Measurements from ENCODE around the gene NSUN2.

Gene NSUN2

DNA sequence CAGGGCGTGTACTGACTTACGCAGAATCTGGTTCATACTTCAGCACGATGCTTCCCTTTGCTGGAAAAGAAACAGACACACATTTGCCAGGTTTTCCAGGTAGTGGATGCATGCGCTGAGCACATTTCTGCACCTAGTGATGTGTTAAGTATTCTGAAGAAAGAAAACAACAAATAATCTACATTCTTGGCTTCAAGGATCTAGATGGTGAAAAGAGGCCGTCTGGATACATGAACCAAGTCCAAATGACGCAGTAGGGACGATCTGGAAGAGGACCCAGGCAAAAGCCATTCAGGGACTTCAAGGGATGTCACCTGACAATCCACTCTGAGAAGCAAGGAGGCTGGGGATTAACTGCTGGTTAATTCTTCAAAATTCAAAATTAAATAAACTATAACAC is 30.4 kb downstream of the NSUN2 start:
- DNase-seq, result no peak

GRCh38 chr5:6601816-6602215 is 31.0 kb downstream of the NSUN2 start:
- no peak for DNase-seq

- no peak for DNase-seq
These were observed 31.6 kb downstream of the NSUN2 start for GRCh38 chr5:6601271-6601670.

GRCh38 chr5:6599739-6600138 is 33.1 kb downstream of the NSUN2 start:
- no peak for DNase-seq

- no peak for DNase-seq
These were observed 34.4 kb downstream of the NSUN2 start for GRCh38 chr5:6598351-6598900.

DNA sequence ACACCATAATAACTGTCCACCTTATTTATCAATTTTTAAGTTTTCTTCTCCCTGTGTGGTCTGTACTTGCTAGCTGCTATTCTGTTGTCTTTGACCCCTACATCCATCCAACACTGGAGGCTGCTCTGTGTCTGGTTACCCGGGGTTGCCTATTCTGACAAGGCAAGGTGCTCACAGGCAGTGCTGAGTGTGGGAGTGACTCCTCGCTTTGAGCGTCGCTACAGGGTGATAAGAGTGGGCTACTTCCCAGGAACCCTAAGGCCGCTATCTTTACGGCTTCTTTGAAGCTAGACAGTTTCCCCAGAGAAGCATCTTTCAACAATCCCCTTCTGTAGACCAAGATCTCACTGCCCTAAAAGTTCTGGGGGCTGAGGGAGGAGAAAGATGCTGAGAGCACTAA is 35.3 kb downstream of the NSUN2 start:
- DNase-seq, result no peak

GRCh38 chr5:6596388-6596787 is 36.5 kb downstream of the NSUN2 start:
- no peak for DNase-seq

DNA sequence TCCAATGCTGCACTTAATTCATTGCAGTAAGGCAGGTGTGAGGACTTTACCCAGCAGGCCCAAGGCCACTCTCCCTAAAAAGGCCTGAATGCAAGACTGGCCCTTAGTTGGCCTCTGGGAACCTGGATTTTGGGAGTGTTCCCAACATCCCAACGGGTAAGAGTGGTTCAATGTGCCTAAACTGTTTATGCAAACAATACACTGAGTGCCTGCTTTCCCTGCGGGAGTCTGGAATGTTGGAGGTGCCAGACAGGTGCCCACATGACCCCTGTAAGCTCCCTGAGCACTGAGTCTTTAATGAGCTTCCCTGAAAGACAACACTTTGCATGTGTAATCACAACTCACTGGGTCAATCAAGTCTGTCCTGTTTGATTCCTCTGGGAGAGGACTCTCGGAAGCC is 37.4 kb downstream of the NSUN2 start:
- DNase-seq, result no peak

DNA sequence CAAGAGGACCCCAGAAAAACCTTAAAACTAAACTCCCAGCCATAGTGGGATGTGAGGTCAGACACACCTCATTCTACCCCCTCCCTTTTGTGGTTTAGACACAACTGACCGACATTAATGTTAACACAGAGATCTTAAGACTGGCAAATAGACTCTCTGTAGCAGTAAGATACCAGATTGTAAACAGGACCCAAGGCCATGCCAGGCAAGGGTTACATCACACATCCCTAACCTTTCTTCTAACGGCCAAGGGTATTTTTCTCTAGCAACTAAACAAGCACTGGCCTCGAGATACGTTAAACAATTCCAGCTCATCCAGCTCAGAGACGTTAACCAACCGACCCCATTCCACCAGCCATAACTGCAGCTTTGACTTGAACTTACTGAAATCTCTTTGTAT is 38.8 kb downstream of the NSUN2 start:
- DNase-seq, result no peak

DNA sequence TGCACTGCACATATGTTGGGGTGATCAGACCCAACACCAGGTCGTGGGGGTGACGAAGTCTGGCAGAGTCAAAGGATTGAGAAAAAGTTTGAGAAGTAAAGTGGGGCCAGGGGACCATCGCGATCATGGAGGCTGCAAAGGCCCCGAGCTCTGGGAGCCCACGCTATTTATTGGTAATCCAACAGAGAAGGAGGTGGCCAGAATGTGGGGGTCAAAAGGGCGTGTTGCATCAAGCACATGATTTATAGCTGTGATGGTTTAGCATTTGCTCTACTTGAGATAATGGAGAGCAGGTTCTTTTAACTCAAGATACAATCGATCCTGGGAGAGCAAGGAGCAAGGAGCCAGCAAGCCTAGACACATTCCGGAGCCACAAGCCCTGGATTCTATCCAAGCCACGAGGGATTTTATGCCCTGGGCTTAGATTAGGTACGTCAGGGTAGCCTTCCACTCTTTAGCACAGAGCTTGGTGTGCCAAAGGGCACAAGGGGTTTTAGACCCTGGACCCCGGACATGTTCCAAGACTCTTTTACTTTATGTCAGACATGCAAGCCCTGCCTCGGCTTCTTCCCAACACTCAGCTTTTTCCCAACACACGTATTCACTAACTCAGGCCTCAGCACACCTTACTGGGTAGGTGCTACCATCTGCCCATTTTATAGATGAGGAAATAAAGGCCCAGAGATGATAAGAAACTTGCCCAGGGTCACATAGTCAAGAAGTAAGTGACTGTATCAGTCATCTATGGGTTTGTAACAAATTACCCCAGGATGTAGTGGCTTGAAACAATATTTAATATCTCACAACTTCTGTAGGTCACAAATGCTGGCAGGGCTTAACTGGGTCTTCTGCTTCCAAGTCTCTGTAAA is 39.5 kb downstream of the NSUN2 start:
- DNase-seq, result no peak

- DNase-seq, result no peak
These were observed 40.2 kb downstream of the NSUN2 start for GRCh38 chr5:6592601-6593000.

- no peak for DNase-seq
These were observed 41.1 kb downstream of the NSUN2 start for GRCh38 chr5:6591671-6592288.

DNA sequence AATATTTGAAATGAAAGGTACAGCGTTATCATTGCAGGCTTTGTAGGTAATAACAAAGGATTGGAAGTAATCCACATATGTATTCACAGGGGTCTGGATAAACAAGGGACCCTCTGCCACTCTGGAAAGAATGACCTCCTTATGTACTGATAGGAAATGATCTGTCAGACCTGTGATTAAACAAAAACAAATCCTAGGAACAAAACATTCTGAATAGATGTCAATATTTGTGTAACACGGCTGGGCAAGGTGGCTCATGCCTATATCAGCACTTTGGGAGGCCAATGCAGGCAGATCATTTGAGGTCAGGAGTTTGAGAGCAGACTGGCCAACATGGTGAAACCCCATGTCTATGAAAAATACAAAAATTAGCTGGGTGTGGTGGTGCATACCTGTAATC is 42.3 kb downstream of the NSUN2 start:
- no peak for DNase-seq

DNA sequence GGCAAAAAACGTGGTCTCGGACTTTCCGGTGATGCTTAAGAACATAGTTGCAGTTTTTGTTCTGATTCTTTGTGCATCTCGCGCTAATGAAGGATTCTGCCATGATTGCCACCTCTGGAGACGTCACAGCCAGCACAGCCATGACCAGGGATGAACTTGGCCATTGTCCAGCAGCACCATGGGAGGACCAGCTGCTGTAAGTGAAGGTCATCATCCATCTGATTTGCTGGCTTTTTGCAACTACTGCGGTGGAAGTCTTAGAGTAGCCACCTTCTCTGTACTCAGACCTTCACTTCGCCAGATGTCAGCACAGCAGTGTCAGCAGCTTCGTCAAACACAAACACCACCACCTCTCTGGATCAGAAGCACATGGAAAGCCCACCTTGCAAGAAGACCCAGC is 45.7 kb downstream of the NSUN2 start:
- no peak for DNase-seq

- no peak for DNase-seq
These were observed 46.2 kb downstream of the NSUN2 start for GRCh38 chr5:6586647-6587042.

GRCh38 chr5:6585939-6586646 is 46.8 kb downstream of the NSUN2 start:
- DNase-seq, result no peak

DNA sequence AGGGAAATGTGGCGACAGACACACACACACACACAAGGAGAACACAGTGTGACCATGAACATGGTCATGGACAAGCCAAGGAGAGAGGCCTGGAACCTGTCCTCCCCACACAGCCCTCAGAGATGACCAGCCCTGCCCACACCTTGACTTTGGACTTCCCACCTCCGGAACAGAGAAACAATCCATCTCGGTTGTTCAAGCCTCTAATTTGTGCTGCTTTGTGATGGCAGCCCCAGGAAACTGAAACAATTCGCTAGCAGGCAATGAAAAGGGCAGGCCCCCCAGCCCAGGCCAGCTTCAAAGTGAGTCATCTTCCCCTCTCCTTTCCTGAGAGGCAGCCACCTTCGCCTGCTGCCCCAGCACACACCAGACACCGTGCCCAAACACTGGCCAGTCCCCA is 47.7 kb downstream of the NSUN2 start:
- DNase-seq, result no peak

DNA sequence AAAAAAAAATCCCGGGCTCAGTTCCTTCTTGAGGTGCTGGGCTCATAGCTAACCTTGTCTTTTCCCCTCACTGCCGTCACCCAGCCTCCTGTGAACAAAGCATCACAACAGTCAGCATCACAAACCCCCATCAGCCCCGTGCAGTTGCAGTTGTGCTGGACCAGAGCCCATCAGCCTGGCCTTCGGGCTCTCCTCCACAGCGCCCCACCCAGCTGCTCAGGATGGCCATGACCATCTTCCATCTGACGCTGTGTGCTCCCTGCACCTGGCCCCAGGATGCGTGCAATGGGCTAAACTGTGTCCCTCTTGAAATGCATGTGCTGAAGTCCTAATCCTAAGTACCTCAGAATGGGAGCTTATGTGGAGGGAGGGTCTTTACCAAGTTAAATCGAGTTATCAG is 48.1 kb downstream of the NSUN2 start:
- no peak for DNase-seq

- DNase-seq, result no peak
These were observed 48.7 kb downstream of the NSUN2 start for GRCh38 chr5:6584101-6584645.

GRCh38 chr5:6583049-6583880 is 49.6 kb downstream of the NSUN2 start:
- DNase-seq, result no peak

GRCh38 chr5:6582507-6583048 is 50.3 kb downstream of the NSUN2 start:
- DNase-seq, result no peak
